GM21786 (cell line): Measurements from ENCODE around the gene BMP10.
"Not testable (repeated sequence)": the region's sequence is repeated elsewhere in the genome, so short reads cannot be mapped to it uniquely, and the experiment has no call there.

Experiments
- ATAC-seq: cut with Tn5 transposase; IDR thresholded peaks from one replicate; pipeline ENCODE4 v1.9.1; 2021; ENCODE audit not compliant: unreplicated experiment

BMP10 gene

DNA sequence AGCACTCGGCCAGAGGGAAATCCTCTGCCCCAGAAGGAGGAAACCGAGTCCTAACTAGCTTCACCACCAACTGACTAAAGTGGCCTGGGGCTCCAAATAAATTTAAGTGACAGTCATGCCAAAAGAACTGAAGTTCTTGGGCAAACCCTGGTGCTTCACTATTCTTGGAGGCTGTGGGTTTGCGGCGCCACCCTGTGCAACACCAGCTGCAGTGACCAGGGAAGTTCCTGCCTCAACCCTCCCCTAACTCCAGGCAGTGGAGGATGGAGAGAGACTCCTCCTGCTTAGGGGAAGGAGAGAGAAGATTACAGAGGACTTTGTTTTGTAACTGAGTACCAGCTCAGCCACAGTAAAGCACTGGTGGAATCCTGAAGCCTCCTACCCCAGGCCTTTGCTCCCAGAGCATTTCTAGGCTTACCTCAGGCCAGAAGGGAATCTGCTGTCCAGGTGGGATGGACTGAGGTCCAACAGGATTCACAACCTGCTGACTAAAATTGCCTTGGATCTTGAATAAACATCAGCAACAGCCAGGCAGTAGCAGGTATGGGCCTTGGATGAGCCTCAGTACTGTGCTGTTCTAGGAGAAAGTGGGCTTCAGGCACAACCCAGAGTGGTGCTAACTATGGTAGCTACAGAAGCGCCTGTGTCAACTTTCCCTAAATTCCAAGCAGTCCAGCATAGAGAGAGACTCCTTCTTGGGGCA, 29.4 kb upstream of the BMP10 start:
- ATAC-seq = no peak

DNA sequence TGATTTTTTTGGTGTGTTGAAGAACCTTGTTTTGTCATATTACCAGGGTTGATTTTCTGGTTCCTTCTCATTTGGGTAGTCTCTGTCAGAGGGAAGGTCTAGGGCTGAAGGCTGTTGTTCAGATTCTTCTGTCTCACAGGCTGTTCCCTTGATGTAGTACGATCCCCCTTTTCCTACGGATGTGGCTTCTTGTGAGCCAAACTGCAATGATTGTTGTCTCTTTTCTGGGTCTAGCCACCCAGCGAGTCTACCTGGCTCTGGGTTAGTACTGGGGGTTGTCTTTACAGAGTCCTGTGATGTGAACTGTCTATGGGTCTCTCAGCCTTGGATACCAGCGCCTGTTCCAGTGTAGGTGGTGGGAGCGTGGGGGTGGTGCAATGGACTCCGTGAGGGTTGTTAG, 24.8 kb upstream of the BMP10 start:
- ATAC-seq = not testable (repeated sequence)

DNA sequence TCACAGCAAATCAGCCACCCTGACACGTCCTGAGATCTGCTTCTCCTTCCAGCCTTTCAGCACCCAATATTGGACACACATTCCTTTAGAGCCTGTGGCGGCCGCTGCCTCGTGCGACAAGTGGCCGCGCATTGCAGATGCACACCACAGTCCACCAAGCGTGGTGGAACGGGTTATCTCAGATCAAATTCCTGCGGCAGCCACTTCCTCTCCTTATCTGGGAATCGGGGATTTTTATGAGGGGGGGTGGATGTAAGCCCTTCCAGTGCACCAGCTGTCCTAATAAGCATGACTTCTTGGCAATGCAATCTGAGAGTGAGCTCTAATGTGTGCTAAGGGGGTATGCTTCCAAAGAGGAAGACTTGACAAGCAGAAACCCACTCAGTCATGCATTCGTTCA, 18.3 kb upstream of the BMP10 start:
- ATAC-seq = no peak

DNA sequence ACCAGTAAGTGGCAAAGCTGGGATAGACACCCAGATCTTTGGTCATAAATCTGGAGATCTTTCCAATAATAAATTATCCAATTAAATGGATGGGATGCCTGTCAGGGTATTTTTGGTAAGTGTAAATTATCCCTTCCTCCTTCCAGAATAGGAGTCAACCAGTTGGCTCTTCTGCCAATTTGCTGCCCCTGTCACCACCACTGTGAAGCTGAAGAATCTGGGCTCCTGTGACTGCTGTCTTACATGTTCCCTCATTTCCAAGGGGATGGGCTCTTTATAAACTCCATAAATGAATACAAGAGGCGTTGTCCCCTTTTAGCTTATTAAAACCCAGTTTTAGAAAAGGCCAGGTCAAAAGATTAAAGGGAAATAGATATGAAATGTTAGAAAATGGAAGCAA, 17.8 kb upstream of the BMP10 start:
- ATAC-seq = no peak

DNA sequence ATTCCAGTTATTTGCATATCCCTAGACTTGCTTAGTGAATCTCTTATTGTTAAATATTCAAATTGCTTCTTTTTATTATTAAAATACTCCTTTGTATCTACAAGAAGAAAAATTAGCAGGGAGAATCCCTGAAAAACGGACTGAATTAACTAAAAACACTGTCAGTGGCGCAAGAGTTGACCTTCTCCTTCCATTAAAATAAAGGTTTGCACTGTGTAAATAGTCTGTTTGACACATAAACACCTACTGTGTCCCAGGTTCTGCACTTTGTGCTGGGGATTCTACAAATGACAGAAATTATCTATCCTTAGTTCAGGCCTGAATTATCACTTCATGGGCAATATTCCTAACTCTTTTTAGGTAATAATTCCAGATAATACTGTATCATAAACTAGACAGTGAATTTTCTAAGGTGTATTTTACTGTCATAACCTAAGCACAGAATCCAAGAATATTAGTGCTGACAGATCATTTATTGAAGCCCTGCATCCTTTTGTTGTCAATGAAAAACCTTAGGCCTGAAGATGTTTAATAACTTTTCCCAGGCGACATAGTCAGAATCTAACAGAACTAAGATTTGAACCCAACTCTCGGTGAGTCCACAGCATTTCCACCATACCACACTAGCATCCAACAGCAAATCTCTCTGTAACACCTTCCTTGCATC, 17.0 kb upstream of the BMP10 start:
- no peak for ATAC-seq

DNA sequence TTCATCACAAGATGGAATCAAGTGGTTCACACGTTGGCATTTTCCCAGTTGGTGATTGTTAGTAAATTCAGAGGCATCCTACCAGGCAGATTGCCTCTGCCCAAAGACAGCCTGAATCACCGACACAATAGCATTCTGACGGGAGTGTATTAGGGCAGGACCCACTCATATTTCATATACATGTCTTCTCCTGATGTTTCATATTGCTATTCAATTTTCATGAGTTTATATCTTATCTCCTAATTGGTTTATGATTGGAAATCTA, 14.5 kb upstream of the BMP10 start:
- no peak for ATAC-seq

DNA sequence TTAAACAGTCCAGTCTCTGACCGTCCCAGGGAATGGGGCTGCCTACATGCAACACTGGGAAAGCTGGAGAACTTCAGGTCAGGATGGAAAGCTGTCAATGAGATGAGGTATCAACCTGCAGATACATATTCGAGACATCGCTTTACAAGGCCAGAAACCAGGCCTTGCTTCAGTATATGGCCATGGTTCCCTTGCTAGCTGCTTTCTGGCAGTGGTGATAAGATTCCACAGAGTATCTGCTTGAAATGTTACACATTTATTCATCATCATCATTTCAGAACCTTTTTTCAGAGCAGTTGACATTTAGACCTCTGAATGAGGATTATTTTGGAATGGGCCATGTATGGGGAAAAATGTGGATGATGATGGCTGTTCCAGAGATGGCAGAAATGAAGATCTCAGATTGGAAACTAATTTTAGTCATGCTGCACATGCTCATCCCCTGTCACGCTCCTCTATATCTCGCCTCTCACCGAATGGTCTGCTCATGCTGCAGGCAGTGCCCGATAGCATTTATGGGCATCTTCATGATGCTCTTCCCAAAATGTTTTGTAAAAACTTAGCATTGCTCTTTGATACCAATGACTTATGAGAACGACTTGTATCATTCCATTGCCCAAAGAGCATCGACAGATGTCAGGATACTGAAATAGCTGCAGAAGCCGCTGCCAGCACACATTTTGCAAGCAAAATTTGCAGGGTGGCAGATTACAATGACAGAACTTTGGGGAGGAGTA, 14.0 kb upstream of the BMP10 start:
- no peak for ATAC-seq

DNA sequence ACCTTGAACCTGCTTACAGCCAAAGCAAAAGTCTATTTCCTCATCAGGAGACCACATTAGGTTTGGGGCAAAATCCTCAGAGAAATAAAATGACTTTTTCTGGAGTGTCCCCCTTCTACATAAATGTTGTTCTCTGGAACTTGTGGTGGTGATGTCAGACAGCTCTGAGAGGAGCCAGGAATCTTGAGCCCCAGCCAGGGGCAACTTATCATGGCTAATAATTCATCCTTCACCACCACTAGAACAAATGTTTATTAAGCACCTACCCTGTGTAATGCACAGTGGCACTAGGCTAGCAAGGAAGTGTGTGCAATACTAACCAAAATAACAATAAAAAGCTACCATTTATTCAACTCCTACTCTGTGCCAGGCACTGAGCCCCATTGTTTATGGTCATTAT, 9.0 kb upstream of the BMP10 start:
- ATAC-seq = no peak

DNA sequence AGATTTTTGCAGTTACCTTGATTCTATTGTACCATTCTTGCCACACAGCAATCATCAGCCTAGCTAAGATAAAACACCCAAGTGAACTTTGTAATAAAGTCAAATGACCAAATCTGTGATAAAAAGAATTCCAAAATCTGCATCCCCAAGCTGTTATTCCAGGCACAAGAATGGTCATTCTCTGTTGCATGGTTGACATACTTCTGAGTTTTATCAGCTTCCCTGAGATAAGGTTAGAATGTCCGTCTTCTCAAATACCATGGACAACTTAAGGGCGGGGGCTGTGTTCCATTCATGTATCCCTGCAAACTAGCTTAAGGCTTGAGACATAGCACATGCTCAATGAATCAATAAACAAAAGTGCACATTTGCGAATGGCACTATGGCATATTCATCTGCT, 8.1 kb upstream of the BMP10 start:
- no peak for ATAC-seq

DNA sequence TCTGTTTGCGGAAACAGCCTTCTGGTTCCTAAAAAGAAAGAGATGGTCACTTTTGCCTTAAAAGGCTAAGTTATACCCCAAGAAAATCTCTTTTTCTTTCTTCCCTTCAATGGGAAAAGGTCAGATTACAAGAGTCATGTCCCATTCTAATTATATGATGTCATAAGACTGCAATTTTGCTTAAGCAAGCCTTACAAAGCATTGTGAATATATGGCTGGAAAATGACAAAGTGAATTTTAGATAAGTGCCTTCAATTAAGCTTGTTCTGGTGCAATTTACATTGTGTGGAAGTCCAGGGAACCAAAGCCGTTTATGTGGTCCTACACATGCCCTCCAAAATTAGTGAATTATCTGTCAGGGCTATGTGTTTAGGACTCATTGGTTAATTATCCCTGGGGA, 7.6 kb upstream of the BMP10 start:
- no peak for ATAC-seq

DNA sequence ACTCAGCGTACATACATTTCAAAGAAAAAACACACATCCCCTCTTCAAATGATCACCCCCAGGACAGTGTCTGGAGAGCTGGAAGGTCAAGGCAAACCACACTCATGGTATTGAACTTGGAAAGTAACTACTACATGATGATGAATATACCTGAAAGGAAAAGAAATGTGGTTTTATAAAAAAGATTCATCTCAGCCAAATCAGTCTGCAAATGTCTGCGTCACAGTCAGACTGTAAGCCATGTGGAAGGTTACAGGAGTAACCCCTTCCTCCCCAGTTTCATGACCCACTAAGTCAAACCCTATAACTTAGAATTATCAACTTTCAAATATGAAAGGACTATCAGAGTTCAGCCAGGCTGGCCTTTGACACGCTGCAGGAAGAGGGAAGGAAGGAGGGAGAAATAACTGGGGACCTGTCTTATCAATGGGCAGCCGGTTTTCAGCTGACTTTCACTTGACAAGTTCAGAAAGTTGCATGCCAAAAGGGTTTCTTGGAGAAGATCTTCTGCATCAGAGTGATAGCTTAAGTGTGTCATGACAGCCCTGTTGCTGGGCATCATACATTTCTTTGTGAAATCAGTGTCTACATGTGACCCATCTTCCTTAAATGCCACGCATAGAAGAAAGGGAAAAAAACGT, 7.0 kb upstream of the BMP10 start:
- no peak for ATAC-seq

DNA sequence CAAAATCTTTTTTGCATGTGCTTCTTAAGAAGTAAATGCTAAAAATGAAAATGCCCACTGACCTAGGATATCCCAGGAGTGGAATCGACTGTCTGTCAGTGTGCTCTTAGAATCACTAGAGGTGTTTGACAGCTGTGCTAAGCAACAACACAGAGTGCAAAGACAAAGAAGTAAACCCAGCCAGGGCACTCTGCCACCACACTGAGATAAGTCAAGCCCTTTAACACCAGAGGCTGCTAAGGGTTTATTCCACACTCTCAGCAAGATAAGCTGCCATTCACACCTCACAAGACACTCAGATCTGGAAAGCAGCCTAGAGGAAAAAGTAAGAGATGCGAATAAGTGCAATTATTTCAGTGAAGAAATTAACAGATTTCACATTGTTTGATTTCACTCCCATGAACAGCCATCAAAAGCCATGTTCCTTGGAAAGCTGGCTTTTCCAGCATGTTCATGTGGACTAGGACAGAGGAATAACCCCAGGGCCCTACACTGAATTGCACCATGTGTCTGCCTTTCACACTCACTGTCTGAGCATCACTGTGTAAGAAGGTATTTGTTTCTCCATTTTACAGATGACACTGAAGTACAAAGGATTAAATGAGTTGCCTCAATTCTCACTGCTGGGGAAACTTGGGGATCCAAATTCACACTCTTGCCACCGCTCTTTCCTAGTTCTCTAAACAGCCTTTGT, 6.0 kb upstream of the BMP10 start:
- no peak for ATAC-seq

DNA sequence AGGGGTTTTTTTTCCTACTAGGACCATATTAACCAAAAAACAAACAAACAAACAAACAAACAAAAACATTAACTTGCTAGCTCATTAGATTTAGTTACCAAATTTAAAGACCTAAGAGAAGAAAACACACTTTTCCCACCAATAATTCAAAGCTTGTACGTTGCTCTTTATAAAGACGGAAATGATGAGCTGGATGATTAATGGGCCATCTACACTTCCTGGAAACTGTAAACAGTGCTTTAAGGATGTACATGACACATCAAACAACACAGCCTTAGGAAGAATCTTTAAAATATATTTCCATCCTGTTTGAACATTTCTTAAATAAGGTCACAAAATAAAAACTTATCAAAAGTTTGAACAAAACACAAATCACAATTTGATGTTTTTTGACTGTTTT, 982 bp downstream of the BMP10 start:
- no peak for ATAC-seq

DNA sequence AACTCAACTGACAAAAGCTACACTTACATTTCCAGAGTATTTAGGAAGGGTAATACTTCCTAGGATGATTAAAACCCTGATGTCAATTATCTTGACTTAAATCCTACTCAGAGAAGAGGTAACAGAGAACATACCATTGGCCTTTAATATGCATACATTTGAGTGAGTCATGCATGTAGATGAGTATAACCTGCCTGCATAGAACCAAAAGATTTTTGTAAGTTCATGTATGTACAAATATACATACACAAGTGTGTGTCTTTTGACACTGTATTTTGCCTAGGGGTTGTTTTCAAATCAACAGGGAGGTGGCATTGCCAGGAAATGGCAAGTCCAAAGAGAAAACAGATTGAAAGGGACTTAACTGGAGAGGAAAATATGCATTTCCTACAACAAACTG, 6.1 kb downstream of the BMP10 start:
- ATAC-seq = no peak

DNA sequence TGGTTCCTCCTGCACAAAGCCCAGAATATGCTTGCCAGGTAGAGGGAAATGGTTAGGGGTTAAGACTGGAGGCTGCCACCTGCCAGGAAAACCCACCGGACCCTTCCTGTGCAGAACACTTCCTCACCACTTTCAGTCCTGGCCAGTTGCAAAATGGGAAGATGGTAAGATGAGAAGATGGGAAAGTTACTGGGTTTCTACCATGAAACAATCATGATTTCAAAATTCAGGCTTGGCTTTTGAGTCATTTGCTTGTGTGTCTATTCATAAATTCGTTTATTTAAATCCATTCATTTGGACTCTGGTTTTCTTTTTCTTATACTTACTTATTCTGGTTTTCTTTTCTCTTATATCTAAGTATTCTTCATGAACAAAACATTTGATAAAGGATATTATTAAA, 7.2 kb downstream of the BMP10 start:
- no peak for ATAC-seq

DNA sequence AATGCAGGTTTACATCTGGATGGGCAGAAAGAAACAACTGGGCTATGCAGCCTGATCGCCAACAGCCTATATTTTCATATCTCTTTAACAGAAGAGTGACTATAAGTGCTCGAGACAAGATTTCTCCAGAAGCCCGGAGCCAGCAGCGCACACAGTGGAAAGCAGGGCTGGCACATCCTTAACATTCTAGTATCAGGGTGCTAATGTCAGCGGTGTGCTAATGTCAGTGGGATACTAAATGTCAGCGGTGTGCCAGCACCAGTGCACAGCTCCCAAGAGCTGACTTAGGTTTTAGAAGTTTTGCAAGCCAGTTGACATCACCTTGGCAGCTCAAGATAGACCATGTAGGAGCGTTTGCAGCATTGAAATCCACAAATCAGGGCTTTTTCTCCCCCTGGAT, 8.3 kb downstream of the BMP10 start:
- no peak for ATAC-seq

DNA sequence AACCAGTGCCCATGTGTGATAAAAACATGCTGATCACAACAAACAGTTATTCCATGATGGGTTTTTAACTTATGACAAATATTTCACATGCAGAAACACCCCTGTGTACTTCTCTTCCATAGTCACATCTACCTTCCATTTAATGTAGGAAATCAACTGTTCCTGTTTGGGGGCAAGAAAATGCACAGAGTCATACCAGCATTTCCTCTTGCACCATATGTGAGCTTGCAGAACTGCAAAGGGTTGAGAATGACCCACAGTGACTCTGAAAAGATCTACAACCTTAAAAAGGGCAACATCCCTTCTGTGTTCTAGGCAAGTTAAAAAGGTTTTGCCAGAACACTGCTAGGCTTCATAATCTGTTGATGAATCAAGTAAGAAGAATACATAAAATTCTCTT, 9.9 kb downstream of the BMP10 start:
- no peak for ATAC-seq

DNA sequence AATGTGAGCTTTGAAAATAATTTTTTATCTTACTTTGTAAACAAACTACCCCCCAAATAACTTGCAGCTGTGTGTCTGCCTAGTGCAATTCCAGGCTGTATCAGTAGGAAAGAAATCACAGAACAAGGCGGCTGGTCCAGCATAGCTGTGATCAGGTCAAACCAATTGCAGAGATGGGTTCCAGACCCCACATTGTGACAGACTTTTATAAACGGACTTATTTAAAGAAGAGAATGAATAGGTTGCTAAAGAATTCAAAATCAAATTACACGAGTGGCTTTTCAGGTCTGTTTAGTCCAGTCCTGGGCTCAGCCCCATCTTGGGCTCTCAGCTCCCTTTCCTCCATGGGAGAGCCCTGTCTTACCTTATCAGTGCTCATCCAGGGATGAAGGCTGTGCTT, 11.1 kb downstream of the BMP10 start:
- ATAC-seq = no peak

DNA sequence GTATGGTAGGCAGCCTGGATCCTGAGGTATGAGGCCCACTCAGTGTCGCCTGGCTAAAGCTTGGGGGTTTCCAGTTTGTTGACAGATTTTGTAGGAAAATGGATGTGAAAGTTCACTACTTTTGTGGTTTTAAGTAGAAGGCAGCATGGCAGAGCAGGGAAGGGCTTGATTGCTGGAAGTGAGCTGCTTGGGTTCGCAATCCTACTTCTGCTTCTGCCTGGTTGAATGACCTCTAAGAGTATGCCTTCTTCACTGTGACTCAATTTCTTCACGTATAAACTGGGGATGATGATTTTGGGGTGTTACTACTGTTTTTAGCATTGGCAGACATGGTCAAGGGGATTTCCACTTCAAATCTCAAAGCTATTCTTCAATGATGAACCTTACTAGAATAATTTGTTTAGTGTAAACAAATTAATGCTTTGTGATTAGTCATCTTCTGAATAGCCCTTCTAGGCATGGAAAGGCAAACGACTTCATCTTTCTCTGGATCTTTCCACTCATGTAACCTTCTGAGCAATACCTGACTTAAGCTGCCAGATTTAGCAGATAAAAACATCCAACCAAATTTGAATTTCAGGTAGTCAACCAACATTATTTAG, 13.2 kb downstream of the BMP10 start:
- no peak for ATAC-seq

DNA sequence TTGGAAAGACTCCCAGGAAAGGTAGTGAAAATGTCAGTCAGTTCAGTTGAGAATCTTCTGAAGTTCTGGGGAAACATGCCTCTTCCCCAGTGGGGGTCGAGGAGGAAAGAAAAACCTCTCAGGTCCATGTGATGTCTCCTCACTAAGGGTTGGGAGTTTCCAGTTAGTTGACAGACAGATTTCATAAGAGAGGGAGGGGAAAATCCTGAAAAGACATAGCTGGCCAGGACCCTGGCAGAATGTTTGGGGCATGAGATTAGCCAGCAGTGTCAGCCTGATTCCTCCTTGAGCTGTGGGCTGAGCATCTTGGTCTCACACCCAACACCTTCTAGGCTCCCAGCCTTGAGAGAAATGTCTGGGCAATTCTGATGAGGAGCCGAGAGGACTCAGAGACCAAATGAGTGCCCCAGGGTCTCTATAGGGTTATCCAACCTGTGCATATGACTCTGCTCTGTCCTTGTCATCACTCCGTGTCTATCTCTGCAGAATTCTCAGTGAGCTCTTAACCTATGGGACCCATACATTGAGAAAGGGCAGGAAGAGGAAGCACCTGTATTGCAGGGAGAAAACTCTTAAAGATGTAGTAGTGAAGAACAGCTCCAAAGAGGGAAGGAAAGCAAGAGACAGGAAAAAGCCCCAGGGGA, 13.9 kb downstream of the BMP10 start:
- no peak for ATAC-seq

DNA sequence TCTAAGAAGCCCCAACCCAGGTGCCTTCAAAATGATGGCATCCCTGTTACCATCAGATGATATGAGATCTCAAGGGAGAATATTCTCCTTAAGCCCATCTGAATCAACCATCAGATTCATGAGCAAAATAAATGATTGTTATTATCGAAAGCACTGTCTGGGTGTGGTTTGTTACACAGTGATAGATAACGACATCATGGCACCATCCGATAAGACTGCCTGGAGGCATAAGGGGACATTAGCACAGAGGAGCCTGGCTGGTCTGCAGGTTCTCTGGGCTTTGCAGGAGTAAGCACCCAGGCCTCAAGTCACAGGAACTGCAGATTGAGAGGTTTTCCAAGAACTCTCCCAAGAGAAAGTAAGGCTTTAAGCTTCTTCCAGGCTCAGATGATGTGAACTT, 15.6 kb downstream of the BMP10 start:
- ATAC-seq = no peak
